Measurements from ENCODE around the gene SYTL1. TPM values are rescaled to one million over a fixed set of nuclear protein-coding genes. Genes with fewer than 3 reads are reported as not detected.

The SYTL1 gene
- total and polyA plus RNA-seq, 11 donors = 0.23 to 6.0 (median 0.55) TPM; not detected in 1

DNA sequence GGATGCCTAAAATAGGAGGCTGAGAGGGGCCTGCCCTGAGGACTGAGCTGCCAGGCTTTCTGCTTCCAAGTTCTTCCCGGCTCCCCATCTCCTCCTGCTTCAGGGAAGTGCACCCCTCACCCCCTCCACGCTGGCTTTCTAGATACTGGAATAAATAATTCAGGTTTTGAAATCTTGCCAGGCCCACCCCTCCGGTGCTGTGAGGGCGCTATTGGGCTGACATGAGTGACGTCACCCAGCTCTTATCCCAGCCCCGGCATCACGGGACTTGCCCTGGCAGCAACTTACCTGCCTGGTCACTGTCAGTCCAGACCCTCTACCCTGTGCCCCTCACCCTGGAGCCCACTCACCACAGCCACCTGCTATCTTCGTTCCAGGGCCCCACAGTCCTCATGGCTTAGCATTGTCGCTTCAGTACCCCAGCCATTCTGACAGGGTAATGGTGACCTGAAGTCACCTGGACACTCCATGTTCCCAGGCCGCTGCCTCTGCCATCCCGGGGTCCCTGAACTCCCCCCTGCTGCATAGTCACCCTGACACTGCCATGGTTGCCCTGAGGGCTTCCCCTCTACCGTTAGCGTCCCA, 49.8 kb downstream of the SYTL1 start:
- TF ChIP-seq, protein P1, sequence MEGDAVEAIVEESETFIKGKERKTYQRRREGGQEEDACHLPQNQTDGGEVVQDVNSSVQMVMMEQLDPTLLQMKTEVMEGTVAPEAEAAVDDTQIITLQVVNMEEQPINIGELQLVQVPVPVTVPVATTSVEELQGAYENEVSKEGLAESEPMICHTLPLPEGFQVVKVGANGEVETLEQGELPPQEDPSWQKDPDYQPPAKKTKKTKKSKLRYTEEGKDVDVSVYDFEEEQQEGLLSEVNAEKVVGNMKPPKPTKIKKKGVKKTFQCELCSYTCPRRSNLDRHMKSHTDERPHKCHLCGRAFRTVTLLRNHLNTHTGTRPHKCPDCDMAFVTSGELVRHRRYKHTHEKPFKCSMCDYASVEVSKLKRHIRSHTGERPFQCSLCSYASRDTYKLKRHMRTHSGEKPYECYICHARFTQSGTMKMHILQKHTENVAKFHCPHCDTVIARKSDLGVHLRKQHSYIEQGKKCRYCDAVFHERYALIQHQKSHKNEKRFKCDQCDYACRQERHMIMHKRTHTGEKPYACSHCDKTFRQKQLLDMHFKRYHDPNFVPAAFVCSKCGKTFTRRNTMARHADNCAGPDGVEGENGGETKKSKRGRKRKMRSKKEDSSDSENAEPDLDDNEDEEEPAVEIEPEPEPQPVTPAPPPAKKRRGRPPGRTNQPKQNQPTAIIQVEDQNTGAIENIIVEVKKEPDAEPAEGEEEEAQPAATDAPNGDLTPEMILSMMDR (IDR thresholded peaks at IDR 0.05) = peak in 4 of 12 donors; percentile 17 to 31 (median 22)
- TF ChIP-seq POLR2A (IDR thresholded peaks at IDR 0.05) = no peak
- DNase-seq (peak in 4 of 5 donors; percentile 62 to 83 (median 72)), ATAC-seq (peak; percentile 51 to 68 (median 52))
- Histone ChIP-seq H3K4me3 (peak overlapping the region in 10 of 12 donors; percentile 33 to 78 (median 59)), H3K4me1 (peaks cover 7 to 45% (median 23%) of the 10 kb centered on the region in 12 donors), H3K9me3 (no peaks in the 10 kb centered on the region), H3K27me3 (no peaks in the 10 kb centered on the region), H3K27ac (peak overlapping the region in 11 of 12 donors; percentile 51 to 83 (median 71)), H3K36me3 (no peaks in the 10 kb centered on the region)
- intact Hi-C loops (cut with DNase I) = loop anchor here in 9 of 10 donors (2.0 to 10.0 kb wide), 10 partner anchors 27 to 347 kb away; no protein-coding TSS in a partner anchor
- 7 to 10% (median 9%) methylated on average over 12 to 13 of the region's 13 CpGs for WGBS, 4 donors

- Histone ChIP-seq H3K27me3 (no peaks in the 10 kb centered on the region), H3K27ac (peak within 1 kb of the TSS in 11 of 12 donors; percentile 51 to 83 (median 71)), H3K4me3 (peak within 1 kb of the TSS; percentile 32 to 78 (median 58)), H3K36me3 (no peaks in the 10 kb centered on the region), H3K9me3 (no peaks in the 10 kb centered on the region), H3K4me1 (peaks cover 7 to 51% (median 28%) of the 10 kb centered on the region in 12 donors)
- 2 to 7% (median 2%) methylated on average over 15 to 69 of the region's 69 CpGs for WGBS, 4 donors
- intact Hi-C loops (cut with DNase I) = loop anchor here in 9 of 10 donors (2.0 to 10.0 kb wide), 10 partner anchors 27 to 347 kb away; no protein-coding TSS in a partner anchor
- TF ChIP-seq, protein P1 (IDR thresholded peaks at IDR 0.05) = peak; percentile 19 to 80 (median 58)
- peak in 1 of 2 donors; percentile 67 for TF ChIP-seq POLR2A (IDR thresholded peaks at IDR 0.05)
- peak; percentile 81 to 90 (median 88) for ATAC-seq
- peak; percentile 91 to 96 (median 94) for DNase-seq
Measured at GRCh38 chr1:27392096-27392777, 50.4 kb downstream of the SYTL1 start, which contains the start of gene GPR3. Gene GPR3 (plus strand): TSS chr1:27392622. CDS start chr1:27393799, 1,177 bp downstream.

GRCh38 chr1:27392778-27393635, 51.2 kb downstream of the SYTL1 start:
- Histone ChIP-seq H3K27me3 (no peaks in the 10 kb centered on the region), H3K27ac (peak overlapping the region in 11 of 12 donors; percentile 51 to 83 (median 71)), H3K9me3 (no peaks in the 10 kb centered on the region), H3K36me3 (no peaks in the 10 kb centered on the region), H3K4me1 (peaks cover 7 to 58% (median 31%) of the 10 kb centered on the region in 12 donors), H3K4me3 (peak overlapping the region; percentile 32 to 78 (median 58))
- no peak for ATAC-seq
- no peak for TF ChIP-seq POLR2A (IDR thresholded peaks at IDR 0.05)
- TF ChIP-seq, protein P1 (IDR thresholded peaks at IDR 0.05) = no peak
- WGBS, 4 donors = 41 to 70% (median 46%) methylated on average over 17 to 30 of the region's 30 CpGs
- intact Hi-C loops (cut with DNase I) = loop anchor here in 9 of 10 donors (2.0 to 10.0 kb wide), 10 partner anchors 28 to 348 kb away; no protein-coding TSS in a partner anchor
- no peak for DNase-seq
